M059J (cell line): ENCODE data around the gene MYO9B. TPM values are rescaled to one million over a fixed set of nuclear protein-coding genes. Genes with fewer than 3 reads are reported as not detected.

Source experiments
- DNase-seq: peaks from one replicate; pipeline ENCODE4 v3.0.0-alpha.2; 2012; ENCODE audit warnings: low read depth
- total RNA-seq: library from RNA; depleted of rRNA; stranded (reverse); fragments of >200 nt; shearing (Covaris generic); gene quantifications from 2 replicates; pipeline ENCODE4 v1.2.3, GENCODE V29; 2014

The MYO9B gene
- total RNA-seq, 1 experiment from 2014 or later: 57.0 TPM

DNA sequence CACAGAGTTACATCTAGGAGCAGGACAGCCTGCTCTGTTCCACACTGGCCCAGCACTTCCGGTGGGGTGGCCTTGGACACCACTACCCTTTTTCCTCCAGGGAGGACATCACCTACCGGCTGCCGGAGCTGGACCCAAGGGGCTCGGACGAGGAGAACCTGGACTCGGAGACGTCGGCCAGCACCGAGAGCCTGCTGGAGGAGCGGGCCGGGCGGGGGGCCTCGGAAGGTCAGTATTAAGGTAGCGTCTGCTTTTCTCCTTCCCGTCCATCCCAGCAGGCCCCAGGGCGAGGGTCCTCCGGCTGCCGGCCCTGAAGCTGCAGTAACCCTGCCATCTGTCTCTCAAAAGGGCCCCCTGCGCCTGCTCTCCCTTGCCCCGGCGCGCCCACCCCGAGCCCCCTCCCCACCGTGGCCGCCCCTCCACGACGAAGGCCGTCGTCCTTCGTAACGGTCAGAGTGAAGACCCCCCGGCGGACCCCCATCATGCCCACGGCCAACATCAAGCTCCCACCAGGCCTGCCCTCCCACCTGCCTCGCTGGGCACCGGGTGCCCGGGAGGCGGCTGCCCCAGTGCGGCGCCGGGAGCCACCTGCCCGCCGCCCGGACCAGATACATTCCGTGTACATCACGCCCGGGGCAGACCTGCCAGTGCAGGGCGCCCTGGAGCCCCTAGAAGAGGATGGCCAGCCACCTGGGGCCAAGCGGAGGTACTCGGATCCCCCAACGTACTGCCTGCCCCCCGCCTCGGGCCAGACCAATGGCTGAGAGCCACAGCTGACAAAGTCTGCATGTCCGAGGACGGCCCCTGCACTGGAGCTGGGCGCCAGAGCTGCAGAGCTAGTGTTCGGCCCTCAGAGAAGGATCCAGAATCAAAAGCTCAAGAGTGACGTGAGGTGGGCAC is 136.2 kb downstream of the MYO9B start:
- no peak for DNase-seq

DNA sequence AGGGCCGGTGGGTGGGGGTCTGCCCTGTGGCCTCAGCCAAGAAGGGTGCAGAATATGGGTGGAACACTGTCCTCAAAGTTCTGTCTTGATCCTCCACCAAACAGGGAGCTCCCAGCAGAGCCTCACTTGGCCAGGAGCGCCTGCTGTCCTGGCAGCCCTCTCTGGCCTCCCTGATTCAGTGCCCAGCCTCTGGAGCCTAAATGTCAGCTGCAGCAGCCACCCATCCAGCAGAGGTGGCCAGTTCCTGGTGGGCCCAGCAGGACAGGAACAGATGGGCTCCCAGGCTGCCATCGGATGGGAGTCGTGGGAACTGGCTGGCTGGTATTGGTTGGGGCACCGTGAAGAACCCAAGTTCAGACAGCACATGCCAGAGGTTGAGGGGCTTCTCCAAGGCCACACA is 137.8 kb downstream of the MYO9B start:
- DNase-seq: no peak

DNA sequence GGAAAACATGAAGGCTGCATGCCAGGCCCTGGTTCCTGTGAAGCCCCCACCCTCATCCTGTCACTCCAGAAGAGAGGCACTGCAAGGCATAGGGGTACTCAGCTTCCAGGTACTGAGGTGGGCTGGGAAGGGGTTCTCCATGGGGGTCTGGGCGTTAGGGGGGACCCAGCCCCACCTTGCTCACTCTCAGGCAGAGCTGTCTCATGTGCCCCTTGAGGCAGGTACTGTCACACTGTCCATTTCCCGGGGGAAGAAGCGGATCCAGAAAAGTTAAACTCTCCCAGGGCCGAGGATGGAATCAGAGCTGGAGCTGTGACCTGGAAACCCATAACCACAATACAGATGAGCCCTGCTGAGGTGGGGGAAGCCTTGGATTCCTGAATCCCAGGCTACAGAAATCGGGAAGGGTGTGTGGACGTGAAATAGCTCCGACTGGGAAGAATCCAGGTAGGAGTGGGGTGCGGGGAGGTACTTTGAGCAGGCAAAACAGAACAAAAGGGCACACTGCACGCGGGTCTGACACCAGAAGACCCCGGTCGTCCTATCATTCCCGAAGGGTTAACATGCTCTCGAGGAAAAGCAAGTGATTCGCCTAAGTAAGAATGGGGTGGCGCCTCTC is 139.0 kb downstream of the MYO9B start:
- no peak for DNase-seq

DNA sequence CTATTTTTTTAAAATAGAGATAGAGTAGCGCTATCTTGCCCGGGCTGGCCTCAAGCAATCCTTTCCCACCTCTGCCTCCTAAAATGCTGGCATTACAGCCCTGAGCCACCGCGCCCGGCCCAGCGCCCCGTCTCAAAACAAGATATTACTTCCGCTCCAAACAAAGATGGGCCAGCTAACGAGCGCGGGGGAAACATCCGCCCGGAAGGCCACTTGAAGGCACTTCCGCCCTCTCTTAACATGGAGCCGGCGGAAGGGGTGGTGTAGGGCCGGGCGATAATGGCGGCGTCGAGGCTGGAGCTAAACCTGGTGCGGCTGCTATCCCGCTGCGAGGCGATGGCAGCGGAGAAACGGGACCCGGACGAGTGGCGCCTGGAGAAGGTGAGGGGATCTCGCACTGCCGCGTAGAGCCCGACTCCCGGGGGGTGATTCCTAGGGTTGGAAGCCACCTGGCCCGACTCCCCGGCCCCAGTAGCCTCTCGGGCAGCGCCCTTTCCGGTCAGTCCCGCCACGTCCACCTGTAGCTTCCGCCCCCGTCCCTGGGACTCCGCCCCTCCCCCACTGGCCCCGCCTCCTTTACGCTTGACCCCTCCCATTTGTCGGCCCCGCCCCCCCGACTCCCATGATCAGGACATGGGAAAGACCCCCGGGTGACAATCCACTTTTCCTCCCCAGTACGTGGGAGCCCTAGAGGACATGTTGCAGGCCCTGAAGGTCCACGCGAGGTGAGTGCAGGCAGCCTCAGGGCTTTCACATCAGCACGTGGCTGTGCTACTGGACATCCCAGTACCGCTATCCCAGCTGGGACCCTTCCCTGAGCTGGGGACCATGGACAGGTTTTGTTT is 139.8 kb downstream of the MYO9B start, which contains the start of gene USE1:
TSS of gene USE1 (plus strand) at position 231 of the 845 bp plus-strand sequence. CDS start at position 280, 49 bp downstream.
- DNase-seq: peak; percentile 88

DNA sequence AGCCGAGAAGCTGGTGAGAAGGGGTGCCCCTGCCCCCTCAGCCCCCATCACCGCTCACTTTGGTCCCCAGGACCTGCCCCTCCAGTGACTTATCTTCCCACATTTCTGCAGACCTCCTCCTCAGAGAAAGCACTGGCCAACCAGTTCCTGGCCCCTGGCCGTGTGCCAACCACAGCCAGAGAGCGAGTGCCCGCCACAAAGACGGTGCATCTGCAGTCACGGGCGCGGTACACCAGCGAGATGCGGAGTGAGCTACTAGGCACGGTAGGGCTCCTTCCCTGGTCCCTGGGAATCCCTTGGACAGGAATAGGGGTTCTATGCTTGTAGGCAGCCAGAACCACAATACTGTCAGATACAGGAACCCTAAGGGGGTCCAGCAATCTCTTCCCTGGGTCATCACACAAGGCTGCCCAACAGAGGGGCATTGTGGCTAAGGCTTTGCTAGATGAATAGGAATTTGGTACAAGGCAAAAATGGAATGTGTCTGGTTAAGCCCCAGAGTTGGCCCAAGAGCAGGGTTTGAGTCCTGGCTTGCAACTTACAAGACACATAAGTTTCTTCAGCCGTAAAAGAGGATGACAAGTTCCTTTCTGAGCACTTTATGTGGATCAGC is 140.6 kb downstream of the MYO9B start:
- no peak for DNase-seq

DNA sequence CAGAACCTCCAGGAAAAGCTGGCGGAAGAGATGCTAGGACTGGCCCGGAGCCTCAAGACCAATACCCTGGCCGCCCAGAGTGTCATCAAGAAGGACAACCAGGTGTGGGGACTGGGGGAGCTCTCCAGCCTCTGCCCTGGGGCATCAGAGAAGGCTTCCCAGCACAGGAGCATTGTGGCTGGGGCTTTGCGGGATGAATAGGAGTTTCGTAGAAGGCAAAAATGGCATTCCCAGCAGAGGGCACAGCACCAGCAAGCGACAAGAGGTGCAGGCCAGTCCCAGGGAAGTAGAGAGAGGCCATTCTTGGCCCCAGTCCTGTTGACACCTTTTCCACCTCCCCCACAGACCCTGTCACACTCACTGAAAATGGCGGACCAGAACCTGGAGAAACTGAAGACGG is 143.7 kb downstream of the MYO9B start:
- no peak for DNase-seq

DNA sequence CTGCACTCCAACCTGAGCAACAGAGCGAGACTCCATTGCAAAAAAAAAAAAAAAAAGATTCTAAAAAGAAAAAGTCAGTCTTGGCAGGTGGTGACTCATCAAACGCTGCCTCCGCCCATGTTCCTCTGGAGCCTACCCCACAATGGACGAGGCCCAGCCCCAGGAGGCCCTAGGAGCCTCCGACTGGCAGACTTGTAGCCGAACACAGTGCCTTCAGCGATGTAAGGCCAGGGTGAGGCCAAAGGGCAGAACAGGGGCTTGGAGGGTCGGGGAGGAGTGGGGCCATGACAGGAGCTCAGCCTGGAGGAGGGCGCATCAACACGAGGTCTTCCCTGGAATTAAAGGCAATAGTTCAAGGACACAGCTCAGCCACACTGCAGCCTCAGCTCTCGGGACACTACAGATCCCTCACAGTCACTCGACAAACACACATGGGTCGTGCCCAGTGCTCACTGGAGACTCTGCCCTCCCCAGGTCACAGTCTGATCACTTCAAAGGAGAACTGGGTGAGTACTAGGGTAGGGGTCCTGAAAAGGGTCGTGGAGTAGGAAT is 144.7 kb downstream of the MYO9B start:
- peak; percentile 85 for DNase-seq

DNA sequence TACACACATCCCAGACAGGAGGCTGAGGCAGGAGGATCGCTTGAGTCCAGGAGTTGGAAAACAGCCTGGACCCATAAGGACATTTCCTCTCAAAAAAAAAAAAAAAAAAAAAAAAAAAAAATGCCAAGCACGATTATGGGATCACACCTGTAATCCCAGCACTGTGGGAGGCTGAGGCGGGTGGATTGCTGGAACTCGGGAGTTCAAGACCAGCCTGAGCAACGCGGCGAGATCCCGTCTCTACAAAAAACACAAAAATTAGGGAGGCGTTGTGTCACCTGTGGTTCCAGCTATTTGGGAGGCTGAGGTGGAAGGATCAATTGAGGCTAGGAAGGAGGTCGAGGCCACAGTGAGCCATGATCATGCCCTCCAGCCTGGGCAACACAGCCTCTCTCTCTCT is 149.5 kb downstream of the MYO9B start:
- no peak for DNase-seq

DNA sequence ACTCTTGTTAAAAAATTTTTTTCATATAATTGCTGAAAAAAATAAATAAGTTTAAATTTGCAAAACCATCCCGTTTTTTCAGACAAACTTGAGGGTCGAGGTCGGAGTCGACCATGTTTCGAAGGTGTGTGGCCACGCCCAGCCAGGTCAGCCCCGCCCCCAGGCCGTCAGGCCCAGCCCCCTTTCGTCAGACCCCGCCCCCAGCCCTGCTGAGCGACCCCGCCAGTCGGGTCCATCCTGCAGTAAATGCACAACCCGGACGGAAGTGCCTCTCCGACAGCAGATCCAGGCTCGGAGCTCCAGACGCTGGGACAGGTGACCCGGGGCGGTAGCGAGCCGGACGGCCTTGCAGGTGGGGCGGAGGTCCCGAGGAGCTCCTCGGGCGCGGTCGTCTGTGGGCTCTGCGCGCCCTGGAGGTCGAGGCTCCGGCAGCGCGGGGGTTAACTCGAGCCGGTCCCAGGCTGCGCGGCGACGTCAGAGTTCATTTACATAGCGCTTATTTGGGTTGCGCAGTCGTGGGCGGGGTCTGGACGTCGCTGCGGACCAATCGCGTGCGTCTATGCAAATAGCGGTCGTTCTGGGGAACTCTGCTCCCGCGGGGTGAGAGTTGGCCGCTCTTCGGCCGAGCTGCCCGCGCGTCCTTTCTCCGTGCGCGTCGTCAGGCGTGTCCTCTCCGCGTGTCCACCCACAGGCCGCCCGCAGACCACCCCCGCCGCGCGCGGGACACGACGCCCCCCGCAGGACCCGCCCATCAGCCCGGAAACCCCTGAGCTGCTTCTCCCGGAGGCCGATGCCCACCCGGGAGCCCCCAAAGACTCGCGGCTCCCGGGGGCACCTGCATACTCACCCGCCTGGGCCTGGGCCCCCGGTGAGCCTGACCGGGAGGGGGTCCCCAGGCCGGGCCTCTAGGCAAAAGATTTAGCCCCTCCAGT is 150.7 kb downstream of the MYO9B start, which contains the start of gene OCEL1:
TSS of gene OCEL1 (plus strand) at position 225 of the 932 bp plus-strand sequence. CDS start at position 247, 22 bp downstream.
- DNase-seq: peak; percentile 98

DNA sequence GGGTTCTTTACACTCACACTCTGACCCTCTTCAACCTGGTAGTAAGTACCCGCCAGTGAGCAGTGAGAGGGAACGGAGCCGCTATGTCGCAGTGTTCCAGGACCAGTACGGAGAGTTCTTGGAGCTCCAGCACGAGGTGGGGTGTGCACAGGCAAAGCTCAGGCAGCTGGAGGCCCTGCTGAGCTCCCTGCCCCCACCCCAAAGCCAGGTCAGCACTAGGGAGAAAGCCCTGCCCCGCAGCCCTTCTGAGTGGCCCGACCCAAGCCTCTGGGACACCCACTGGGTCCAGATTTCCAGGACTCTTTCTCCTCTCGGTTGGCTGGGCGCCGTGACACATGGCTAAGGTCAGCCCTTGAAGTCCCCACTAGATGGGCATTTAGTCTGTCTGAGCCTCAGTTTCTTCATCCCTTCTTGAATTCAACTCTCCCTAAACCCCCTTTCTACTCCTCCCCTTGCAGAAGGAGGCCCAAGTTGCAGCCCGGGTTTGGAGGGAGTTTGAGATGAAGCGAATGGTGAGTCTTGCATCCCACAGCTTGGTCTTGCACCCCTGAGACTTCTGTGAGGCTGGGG is 152.3 kb downstream of the MYO9B start:
- no peak for DNase-seq

DNA sequence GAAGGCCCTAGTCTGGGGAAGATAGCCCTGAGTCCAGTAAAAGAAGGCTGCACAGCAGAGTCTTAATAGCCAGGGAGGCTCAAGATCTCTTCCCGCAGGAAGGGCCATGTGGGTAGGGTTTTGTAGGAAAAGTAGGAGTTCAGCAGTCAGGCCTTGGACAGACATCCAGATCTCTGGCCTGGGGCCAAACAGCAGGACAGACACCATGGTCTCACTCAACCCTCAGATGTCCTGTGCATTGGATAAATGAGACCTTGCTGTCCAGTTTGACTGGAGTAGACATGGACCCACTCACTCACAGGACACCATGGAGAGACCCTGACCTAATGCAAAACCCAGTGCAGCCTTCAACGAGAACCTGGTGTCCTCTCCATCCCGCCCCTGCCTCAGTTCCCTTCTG is 154.3 kb downstream of the MYO9B start:
- no peak for DNase-seq

DNA sequence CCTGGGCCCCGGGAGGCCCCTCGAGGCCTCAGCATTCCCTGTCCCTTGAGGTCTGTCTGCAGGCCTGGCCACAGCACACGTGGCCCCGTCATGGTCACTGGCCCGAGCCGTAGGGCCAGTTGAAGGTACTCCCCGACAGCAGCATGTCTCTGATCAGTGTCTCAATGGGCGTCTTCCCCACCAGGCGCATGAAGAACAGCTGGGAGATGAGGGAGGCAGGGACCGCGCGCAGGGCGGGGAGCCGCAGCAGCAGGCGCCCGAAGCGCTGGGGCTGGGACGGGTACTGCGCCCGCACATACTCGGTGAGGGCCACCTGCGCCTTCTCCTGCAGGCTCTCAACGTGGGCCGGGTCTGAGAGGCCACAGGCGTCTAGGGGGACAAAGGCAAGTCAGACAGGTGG is 156.7 kb downstream of the MYO9B start:
- DNase-seq: no peak

DNA sequence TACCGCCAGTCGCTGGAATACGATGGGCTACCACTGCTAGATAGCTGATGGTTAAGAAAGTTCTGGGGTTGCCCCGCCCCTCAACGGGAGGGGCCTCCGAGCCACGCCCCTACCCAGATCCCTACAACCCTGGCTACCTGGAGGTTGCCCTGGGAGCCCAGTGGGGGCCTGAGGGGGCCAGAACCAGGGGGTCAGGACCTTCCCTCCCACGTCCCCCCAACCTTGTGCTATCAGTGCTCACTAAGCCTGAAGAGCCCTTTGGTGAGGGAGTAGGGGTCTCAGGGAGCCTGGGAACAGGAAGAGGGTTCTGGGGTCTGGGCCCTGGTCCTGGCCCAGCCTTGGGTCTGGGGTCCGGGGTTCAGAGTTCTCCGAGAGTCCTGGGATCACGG is 159.3 kb downstream of the MYO9B start:
- peak; percentile 40 for DNase-seq

DNA sequence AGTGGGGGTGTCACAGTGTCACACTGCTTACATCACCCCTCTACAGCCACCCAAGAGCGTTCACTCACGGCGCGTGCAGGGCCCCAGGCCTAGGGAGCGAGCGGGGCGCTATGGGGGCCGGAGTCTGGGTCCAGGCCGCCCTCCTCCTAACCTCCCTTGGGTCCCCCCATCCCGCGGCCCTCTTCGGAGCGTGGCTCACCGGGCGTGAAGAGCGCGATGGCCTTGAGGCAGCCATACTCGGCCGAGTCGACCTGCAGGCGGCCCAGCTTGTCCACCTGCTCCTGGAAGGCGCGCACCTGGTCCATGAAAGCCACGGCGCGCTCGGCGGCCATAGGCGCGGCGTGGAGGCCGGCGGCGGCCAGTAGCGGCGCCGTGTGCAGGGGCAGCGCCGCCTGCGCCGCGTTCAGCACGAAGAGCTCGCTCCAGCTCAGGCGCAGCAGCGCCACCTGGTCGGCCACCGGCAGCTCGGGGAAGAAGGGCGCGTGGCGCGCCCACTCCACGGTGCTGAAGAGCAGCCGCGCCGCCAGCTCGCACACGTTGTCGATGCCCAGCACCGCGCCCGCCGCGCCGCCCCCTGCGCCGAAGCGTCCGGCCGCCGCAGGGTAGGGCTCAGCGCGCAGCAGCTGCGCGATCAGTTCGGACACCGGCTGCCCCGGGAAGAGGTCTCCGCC is 159.9 kb downstream of the MYO9B start:
- DNase-seq: peak; percentile 71

DNA sequence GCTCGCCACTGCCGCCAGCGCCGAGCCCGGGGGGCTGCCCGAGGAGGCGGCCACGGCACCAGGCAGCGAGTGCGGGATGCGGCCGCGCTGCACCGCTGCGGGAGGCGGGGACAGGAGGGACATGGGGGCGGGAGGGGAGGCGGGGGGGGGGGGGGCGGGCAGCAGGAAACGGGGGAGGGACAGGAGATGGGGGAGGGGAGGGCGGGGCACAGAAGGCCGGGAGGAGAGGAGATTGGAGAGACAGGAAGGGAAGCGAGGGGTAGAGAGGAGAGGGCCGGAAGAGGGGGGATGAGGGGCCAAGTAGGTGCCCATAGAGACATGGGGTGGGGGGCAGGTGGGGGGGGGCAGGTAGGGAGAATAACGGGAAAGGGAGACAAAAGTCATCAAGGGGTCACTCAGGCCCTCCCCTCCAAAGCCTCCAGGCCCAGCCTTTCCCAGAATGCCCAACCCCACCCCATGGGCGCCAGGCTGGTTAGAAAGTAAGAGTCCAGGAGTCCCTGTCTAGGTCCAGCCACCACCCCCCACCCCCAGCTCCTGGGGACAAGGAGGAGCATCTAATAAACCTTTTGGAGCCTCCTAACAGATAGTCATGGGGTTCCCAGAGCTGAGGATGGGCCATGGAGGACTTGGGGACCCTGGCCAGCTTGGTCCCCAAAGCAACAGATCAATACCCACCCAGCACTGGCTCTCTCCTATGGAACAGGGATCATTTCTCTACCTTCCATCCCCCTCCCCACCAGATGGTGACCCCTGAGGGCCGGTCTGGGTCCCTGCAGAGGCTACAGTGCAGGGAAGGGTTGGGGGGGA is 160.6 kb downstream of the MYO9B start:
- DNase-seq: peak; percentile 65

DNA sequence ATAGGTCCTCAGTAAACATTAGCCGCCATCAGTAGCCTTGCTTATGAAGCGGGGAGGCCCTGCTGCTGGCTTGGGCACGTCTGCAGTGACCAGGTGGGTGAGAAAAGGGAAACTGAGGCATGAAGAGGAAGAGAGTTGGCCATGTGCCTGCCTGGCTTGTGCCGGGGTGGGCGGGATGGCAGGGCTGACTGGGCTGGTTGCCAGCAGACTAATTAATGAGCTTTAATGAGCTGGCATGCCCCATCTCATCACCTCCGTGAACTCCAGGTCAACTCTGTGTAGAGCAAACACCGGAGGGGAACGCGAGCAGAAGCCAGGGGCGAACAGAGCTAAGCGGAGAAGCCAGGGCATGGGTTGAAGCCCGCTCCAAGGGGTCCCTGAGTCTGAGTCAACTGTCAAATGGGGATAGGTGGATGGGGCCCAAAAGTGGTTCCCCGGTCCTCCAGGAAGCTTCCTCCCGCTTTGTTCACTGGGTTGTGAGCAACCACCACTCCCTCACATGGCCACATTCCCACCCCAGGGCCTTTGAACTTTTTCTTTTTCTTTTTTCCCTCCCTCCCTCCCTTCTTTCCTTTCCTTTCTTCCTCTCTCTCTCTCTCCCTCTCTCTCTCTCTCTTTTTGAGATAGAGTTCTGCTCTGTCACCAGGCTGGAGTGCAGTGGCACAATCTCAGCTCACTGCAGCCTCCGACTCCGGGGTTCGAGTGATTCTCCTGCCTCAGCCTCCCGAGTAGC is 161.4 kb downstream of the MYO9B start:
- no peak for DNase-seq
